ENCODE measurements around the gene CEMP1.

The CEMP1 gene

GRCh38 chr16:2483939-2484897 is 47.0 kb downstream of the CEMP1 start:
- no peak for DNase-seq (ENCODE audit: low spot score)

- DNase-seq (ENCODE audit: low spot score): peak; percentile 79
These were observed 48.3 kb downstream of the CEMP1 start for GRCh38 chr16:2482708-2483534.

- no peak for DNase-seq (ENCODE audit: low spot score)
These were observed 49.0 kb downstream of the CEMP1 start for GRCh38 chr16:2482249-2482648.

- DNase-seq (ENCODE audit: low spot score): no peak
These were observed 49.5 kb downstream of the CEMP1 start for GRCh38 chr16:2481676-2482075.

GRCh38 chr16:2480948-2481347 is 50.3 kb downstream of the CEMP1 start:
- DNase-seq (ENCODE audit: low spot score): no peak

Measured in cerebellar cortex (tissue), 1 donor.